HG02759 (cell line): Measurements from ENCODE around the gene TGFB1.
"Not testable (repeated sequence)": the region's sequence is repeated elsewhere in the genome, so short reads cannot be mapped to it uniquely, and the experiment has no call there.

ENCODE experiments used
- ATAC-seq: cut with Tn5 transposase; IDR thresholded peaks from one replicate; pipeline ENCODE4 v1.9.1; 2021; ENCODE audit warnings: mild to moderate bottlenecking, moderate library complexity; ENCODE audit not compliant: unreplicated experiment

TGFB1 gene

DNA sequence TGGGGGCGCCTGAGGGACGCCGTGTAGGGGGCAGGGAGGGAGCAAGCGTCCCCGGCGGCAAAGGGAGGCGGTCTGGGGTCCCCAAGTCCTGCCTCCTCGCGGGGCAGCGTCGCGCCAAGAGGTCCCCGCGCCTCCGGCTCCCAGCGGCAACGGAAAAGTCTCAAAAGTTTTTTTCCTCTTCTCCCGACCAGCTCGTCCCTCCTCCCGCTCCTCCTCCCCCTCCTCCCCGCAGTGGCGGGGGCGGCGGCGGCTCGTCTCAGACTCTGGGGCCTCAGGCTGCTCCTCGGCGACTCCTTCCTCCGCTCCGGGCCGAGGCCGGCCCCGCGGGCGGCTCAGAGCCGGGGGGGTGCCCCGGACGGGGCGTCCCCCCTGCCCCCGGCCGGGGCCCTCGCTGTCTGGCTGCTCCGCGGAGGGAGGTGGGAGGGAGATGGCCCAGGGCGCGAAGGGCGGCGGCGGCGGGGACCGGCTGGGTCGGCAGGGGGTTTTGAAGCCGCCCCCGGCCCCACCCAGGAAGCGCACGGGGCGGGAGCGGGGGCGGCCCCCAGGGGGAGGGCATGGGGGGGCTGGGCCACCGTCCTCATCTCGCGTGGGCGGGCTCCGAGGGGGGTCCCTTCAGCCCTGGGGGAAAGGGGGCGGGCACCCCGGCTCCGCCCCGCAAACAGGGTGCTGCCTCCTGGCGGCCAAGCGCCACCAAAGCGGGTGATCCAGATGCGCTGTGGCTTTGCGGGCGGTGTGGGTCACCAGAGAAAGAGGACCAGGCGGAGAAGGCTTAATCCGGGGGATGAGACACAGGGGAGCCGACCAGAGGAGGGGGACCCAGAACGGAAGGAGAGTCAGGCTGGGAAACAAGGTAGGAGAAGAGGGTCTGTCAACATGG lies at the start of gene TGFB1:
TSS of gene TGFB1 (minus strand) at position 457 of the 877 bp plus-strand sequence. CDS start 878 bp downstream, outside the sequence.
- peak; percentile 54 for ATAC-seq

DNA sequence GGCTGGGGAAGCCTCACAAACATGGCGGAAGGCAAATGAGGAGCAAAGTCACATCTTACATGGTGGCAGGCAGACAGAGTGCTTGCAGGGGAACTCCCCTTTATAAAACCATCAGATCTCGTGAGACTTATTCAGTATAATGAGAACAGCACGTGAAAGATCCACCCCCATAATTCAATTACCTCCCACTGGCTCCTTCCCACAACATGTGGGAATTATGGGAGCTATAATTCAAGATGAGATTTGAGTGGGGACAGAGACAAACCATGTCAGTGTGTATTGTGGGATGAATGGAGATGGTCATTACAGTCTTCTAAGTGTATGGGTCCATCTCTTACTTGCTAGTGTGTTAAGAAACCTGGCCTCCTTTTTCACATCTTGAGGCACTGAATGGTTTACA lies 48.3 kb upstream of the TGFB1 start:
- no peak for ATAC-seq

DNA sequence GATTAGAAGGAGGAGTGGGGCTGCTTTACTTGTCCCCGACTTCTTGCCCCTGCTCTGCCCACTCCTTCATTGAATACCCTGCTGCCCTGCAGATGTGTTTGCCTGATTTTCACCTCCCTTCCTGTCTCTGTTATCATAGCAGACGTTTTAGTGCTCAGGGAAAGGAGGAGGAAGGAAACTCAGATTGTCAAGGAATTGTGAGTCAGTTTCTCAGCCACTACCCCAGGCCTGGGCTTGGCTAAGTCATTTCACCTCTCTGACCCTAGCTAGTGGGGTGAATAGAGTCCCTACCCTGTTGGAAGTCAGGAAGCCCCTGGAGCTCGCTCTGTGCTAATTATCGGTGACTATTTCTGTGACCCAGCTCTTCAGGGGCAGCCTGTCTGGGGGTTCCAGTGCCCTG lies 47.8 kb upstream of the TGFB1 start:
- no peak for ATAC-seq

DNA sequence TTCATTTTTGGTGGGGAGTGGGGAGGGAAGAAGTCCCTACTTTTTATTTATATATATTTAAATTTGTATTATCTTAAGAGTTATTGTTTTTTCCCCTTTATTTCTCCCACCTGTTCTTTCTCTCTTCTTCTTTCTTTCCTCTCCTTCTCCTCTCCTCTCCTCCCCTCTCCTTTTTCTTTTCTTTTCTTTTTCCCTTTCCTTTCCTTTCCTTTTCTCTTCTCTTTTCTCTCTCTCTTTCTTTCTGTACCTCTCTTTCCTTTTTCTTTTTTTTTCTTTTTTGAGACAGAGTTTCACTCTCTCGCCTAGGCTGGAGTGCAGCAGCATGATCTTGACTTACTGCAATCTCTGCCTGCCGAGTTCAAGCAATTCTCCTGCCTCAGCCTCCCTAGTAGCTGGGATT lies 45.8 kb upstream of the TGFB1 start:
- ATAC-seq: no peak

DNA sequence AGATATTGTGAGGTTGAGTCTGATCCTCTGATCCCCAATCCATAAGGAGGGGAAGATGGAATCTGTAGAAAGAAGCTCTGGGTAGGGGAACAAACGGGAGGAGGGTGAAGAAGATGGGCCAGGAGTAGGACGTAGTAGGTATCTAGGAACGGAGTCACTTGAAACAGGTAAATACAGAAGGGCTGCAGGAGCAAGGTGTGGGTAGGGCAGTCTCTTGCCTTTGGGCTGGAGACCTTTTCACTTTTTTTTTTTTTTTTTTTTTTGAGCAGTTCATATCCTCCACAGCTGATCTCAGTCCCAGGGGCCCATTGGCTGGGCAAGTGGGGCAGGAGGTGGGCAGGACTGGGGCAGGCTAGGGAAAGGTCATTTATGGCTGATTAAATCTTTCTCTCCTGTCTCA lies 45.4 kb upstream of the TGFB1 start:
- ATAC-seq: no peak

DNA sequence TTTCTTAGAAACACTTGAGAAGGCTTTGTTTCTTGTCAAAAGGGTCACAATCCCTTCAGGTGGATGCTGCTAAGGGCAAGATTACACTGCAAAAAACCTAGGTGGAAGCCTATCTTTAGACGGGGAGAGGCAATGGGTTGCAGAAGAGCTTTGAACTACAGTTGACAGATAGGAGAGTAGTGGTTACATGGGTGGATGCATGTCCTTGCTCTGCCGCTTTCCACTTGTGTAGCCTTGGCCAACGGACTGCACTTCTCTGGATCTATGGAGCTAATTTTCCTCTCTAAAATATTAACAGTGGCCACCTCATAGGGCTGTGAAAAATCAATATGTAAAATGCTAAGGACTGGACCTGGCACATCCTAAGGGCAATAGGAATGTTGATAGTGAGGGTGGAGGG lies 44.9 kb upstream of the TGFB1 start:
- ATAC-seq: no peak

DNA sequence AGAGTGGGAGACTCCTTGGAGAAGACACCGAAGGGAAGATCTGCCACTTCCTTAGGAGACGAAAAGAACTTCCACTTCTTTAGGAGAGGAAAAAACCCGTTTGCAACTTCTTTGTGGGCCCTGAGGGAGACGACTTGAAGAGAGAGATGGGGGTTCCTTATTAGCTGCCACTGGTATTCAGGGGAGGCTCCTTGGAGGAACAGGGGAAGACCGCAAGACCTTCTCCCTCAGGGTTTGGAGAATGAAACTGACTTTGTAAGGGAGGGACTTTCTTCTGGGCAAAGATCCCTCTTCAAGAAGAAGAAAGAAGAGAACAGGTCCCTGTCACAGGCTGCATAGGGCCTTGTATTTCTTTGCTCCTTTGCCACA lies 44.3 kb upstream of the TGFB1 start:
- ATAC-seq: no peak

DNA sequence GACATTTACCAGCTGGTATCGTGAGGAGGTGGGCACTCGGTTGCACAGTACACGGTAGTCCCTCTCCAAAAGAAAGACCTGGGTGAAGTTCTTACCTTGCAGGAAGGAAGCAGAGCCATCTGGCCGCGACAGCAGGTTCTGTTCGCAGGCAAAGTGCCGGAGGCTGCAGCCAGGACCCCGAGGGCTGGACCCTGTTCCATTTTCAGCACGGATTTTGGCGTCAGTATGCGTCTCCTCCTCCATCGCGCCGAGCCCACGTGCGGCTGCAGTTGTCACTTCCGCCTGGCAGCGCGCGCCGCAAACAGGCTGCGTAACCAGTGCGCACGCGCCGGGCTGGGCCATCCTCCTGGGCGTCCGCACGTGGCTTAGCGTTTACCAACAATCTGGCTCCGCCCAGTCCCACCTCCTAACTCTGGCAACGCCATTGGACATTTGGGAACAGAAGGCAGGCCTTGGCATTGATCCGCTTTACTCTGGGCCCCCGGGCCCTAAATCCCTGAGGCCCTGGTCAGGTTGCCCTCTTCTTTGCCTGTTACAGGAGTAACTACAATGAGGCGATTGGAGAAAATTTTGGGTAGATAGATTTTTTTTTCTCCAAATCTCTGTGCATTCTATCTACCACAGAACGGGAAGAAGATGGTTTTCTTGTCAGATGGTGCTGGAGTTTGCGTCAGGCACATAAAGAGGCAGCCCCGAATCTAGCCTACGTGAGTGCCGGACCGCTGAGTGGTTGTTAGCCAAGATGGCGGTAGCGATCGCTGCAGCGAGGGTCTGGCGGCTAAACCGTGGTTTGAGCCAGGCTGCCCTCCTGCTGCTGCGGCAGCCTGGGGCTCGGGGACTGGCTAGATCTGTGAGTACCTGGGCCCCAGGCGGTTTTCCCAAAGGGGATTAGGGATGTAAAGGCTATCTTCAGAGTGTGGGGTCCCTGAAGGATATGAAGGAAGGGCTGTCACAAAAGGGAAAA lies 43.6 kb upstream of the TGFB1 start, which contains the start of the genes BCKDHA and EXOSC5:
TSS of gene BCKDHA (plus strand) at position 733 of the 964 bp plus-strand sequence. CDS start at position 743, 10 bp downstream.
TSS of gene EXOSC5 (minus strand) at position 274 of the 964 bp plus-strand sequence. CDS start at position 243, 31 bp downstream.
- ATAC-seq: peak; percentile 89

DNA sequence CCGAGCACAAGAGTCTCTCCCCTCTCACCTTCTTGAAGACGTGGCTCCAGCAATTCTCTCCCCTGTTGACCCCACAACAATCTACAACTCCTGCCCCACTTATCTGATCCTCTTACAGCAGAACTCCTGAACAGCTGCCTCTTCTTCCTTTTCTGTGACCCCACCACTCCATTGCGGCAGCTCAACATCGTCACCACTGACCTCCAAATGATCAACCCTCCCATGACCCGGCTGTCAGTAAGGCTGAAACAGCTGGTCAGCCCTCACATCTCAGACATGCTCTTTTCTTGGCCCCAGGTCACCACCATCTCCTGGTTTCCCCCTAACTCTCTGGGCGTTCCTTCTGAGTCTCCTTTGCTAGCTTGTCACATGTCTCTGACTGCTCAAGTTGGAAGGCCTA lies 41.6 kb upstream of the TGFB1 start:
- no peak for ATAC-seq

DNA sequence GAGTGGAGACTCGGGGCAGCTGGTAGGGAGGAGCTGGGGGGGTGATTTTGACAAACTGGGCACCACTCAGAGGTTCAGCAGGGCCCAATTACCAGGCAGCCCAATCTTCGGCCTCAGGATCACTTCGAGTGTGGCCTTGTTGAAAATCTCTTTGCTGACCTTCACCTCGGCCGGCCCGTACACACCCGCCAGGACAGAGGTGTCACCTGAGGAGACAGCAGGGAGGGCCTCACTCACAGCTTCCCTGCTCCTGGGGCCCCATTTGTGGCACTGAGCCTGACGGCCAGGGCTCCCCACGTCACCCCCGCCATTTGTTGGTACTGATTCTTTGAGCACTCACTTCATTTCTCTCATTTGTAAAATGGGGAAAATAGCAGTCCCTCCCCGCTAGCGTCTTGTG lies 39.1 kb upstream of the TGFB1 start:
- ATAC-seq: no peak

DNA sequence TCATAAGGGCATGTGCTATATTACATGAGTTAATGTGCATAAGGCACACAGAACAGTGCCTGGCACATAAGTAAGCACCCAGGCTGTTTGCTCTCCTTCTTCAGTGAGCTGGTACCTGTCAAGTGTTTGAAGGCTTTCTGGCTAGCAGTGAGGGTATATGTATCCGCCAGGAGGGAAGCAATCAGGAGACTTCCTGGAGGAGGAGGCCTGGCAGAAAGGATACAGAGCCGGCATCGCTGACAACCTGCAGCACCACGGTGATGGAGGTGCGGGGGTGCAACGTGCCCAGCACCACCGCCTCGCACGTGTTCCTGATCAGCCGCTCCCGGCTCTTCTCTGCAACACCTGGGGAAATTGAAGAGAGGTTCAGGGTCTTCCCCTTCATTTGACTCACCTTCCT lies 37.9 kb upstream of the TGFB1 start:
- ATAC-seq: no peak

DNA sequence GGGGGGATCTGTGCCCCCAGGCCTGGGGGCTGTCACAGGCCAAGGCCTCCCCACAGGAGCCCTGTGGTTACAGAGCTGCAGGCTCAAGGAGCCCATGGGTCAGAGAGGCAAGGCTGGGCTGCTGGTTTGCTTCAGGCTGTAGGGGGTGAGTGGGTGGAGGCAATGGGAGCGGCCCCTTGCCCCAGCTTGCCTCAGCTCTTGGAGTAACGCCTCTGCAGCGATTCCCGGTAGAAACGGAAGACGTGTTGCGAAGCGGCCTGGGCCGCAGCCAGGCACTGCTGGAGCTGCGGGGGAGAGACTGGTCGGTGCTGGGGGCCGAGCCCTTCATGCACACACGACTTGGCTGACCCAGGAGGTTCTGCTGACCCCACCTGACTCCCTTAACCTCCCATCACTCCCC lies 32.7 kb upstream of the TGFB1 start:
- ATAC-seq: no peak

DNA sequence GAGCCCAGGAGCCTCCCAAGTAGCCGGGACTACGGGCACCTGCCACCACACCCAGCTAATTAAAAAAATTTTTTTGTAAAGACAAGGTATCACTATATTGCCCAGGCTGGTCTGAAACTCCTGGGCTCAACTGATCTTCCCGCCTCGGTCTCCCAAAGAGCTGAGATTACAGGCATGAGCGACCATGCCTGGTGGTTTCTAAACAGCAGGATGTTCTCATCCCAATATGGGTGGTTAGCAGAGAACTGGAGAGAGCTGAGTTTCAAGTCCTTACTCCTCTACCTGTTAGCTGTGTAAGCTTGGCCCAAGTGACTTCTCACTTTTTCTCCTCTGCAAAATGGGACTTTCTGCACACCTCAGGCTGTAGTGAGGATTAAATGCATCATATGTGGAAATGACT lies 30.6 kb upstream of the TGFB1 start:
- ATAC-seq: no peak

DNA sequence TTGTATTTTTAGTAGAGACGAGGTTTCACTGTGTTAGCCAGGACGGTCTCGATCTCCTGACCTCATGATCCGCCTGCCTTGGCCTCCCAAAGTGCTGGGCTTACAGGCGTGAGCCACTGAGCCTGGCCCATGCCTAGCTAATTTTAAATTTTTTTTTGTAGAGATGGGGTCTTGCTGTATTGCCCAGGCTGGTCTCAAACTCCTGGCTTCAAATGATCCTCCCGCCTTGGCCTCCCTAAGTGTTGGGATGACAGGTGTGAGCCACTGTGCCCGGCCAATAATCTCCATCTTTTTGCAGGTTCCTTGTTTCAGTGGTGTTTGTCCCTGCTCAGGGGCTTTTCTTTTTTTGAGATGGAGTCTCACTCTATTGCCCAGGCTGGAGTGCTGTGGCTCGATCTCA lies 27.8 kb upstream of the TGFB1 start:
- not testable (repeated sequence) for ATAC-seq

DNA sequence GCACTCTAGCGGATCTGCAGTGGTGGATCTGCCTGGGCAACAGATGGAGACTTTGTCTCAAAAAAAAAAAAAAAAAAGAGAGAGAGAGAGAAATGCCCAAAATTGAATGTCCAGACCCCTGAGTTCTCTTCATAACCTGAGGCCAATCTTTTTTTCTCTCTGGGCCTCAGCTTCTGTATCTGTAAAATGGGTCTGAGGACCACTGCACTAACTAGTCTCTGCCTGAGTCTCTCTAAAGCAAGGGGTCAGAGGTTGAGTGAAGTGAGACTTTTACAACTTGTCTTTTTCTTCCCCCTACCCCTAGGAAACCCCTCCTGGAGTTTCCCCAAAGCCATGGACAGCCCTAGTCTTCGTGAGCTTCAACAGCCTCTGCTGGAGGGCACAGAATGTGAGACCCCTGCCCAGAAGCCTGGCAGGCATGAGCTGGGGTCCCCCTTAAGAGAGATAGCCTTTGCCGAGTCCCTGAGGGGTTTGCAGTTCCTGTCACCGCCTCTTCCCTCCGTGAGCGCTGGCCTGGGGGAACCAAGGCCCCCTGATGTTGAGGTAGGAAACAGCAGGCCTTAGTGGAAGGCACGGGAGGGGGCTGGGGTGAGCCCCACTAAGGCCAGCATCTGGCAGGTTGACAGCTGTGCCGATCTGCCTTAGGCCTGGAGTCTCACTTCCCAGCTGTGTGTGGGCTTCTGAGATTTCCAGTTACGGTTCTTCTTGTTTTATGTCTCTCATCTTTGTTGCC lies 24.4 kb upstream of the TGFB1 start:
- peak; percentile 68 for ATAC-seq

DNA sequence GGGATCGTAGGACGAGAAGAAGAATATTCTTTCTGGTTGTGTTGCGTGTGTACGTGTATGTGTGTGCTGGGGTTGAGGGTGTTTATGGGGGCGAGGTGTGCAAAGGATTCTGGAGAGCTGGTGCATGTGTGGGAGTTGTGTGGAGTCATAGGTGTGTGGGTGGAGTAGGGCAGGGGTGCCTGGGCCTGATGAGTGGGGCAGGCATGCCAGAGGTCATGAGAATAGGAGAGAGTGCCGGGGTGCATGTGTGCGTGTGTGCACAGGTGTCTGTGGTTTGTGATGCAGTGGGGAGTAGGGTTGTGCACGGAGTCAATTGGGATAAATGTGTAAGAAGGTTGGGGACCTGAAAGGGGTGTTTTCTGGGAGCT lies 23.3 kb upstream of the TGFB1 start:
- ATAC-seq: no peak

DNA sequence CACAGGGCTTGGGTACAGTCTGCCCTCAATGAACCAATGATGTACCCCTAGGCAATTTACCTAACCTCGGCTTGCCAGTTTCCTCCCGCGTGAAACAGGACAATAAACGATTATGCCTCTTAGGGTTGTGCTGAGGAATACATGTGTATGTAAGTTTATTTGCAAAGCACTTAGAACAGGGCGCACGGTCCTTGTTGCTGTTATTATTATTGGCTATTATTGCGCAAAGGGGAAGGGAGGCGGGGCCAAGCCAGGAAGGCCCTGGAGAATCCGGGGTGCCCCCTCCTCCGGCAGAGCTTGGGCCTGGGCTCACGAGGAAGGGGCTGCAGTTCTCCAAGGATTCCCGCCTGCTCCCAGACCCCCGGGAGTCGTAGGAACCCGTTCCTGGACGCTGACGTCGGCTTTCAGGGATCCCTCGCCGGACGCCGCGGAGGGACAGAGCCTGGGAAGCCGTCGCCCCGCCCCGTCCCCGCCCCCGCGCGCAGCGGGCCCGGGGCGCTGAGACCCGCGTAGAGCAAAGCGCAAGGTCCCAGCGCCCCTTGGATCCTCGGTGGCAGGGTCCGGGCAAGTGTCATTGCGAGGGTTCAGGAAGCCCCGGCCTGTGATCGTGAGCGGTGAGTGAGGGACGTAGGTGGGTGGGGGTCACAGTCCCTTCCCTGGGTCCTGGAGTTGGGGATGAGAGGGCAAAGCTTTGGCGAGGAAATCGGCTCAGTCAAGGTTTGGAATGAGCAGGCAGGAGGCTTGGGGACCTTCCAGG lies 22.7 kb upstream of the TGFB1 start, which contains the start of gene TMEM91:
TSS of gene TMEM91 (plus strand) at position 293 of the 757 bp plus-strand sequence. CDS start 1,777 bp downstream, outside the sequence.
- no peak for ATAC-seq

DNA sequence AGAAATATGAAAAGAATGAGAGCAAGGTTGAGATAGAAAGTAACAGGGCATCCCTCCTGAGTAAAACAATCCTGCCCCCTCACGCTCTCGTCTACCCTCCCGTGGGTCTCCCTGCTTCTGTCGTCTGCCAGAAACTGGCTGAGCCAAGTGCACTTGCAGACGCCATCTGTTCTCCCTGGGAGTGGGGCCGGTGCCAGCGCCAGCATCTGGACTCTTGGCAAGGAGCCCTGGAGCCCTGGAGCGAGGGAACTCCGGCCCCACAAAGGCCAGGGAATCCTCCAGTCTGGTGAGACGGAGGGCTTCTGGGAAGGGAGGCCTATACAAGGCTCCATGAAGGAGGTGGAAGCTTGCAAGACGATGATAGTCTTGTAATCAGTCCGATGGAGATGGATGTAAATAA lies 20.3 kb upstream of the TGFB1 start:
- no peak for ATAC-seq

DNA sequence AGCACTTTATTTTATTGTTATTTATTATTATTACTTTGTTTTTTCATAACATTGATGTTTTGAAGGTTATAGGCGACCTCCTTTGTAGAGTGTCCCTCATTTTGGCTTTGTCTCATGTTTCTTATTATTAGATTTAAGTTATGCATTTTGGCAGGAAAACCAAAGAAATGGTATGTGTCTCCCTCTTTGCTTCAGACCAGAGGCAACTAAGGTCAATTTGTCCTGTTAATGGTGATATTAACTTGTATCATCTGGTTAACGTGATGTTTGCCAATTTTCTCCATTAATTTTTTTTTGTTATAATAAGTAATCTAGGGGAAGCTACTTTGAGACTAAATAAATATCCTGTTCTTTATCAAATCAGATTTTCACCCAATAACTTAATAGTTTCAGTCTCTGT lies 18.8 kb upstream of the TGFB1 start:
- no peak for ATAC-seq

DNA sequence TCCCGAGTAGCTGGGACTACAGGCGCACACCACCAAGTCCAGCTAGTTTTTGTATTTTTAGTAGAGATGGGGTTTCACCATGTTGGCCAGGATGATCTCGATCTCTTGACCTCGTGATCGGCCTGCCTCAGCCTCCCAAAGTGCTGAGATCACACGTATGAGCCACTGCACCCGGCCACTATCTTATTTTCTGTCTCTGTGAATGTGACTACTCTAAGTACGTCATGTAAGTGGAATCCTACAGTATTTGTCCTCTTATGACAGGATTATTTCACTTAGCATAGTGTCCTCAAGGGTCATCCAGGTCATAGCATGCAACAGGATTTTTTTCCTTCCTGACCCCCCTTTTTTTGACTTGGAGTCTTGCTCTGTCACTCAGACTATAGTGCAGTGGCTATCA lies 17.8 kb upstream of the TGFB1 start:
- no peak for ATAC-seq
